NK-92 (cell line): ENCODE measurements around the gene OR10A6.

Experiments
- DNase-seq: peaks from one replicate; lab custom pipeline; 2025; ENCODE audit not compliant: unreplicated experiment; lab: John Stamatoyannopoulos, UW

Gene OR10A6

DNA sequence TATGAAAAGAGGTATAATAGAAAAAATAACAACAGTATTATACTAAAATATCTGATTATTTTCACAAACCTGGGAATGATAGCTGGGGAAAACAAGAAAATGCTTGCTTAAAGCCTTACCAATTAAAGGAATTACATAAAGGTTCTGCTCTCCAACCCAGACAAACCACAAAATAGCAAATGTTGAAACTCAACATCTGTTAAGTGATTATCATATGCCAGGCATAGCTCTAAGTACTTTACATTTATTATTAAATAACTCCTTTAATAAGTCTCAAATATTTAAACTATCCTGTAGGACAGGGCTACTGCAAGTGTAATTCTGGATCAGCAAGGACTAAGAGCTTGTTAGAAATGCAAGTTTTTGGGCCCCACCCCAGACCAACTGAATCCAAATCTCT is 20.1 kb downstream of the OR10A6 start:
- DNase-seq = no peak

DNA sequence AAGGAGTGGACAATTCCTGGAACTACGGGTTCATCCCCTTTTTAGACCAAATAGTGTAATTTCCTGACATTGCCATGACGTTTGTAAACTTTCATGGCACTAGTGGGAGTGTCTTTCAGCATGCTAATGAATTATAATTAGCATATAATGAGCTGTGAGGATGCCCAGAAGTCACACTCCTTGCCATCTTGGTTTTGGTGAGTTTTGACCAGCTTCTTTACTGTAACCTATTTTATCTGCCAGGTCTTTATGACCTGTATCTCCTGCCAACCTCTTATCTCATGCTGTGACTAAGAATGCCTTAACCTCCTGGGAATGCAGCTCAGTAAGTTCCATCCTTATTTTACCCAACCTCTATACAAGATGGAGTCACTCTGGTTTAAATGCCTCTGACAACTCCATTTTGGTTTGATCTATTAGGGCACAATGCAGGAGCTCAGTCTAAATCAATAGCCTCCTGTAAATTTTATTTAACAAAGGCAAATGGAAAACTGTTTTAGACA is 20.7 kb downstream of the OR10A6 start:
- no peak for DNase-seq

DNA sequence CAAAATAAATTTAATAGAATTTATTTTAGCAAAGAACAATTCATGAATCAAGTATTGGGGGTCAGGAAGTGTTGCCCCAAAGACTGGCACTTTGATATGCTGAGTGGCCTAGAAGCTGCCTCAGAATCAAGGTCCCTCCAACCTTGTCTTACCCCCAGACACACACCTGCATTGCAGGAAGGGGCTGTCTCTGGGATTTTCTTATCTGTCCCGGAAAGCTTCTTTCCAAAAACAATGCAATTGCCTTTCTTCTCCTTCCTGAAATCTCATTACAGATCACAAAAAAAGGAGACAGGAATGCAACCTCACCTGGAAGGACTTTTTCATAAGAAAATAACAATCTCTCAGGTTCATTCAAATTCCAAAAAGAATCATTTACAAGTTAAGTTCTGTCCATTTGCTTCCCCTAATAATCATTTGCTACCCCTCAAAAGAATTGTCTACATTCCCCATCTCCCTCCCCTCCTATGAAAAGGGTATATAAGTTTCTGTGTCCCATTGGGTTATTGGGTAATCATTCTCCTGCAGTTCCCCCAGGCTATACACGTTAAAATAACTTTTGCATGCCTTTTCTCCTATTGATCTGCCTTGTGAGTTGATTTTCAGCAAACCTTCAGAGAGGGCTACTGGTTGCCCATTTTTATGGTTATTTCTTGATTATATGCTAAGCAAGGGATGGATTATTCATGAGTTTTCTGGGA is 21.3 kb downstream of the OR10A6 start:
- no peak for DNase-seq

DNA sequence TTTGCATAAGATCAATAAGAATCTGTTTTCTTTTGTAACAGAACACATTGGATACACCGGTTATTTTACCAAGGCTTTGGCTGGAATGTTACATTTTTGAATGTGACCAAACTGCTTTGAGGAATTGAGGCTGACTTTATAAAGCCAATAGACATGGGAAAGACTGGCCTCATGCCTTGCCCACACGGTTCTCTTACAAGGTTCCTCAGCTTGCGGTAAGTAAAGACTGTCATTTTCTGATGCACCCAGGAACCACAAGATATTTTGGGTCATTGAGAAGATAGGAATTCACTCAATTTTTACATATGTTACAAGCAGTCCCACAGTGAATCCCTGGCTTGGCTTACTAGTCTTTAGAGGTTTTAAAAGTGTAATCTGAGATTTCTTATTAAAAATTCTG is 23.9 kb downstream of the OR10A6 start:
- DNase-seq = no peak

DNA sequence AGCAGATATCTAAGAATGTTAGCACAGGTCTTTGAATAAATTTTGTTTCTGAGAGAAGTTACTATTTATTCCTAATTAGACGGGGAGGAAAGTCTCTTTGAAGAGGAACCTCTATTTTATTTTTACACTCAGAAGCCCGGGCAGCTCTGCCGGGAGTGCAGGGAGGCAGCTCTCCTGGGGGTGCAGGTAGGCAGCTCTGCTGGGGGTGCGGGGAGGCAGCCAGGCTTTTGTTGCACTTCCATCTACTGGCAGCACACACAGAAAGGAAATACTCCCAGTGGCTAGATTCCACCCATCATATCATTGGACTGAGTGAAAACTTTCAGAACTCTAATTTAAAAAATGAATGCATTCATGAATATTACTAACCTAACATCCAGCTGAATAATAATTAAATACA is 24.6 kb downstream of the OR10A6 start:
- DNase-seq = no peak

DNA sequence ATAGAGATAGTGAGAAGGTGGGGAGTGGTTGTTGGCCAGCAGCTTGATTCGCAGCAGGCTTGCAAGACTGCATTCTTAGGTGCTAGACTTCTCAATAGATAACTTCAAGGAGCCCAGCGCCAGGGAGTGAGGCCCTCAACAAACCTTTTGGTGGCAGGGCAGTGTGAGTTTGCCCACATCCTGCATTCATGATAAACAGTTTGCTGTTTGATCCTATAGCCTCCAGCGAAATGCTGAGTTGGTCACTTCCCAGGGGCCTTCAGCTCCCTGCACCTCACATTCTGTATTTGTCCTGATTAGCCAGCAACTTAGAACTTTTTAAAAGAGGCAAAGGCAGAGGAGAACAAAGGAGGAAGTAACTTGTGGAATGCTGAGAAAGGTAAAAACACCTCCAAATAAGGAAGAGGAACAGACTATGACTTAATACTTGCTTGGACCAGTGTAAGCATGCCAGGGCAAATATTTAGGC is 25.1 kb downstream of the OR10A6 start:
- no peak for DNase-seq

DNA sequence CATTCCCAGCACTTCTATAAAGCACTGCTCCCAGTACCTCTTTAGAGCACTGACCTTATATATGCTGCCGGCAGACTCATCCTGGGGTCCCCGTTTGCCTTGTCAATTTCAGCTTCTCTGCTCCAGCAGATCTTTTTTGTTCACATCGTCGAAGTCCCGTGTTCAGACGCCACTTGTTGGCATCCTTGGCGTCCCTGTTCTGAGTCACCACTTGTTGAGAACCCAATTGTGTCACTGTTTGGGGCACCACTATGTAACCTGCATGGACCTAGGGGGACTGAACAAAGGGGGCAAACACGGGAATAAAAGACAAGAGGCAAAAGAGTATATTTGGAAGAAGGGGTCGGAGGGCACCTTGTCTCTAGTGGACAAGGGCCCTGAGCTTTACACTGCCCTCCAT is 25.5 kb downstream of the OR10A6 start:
- no peak for DNase-seq

DNA sequence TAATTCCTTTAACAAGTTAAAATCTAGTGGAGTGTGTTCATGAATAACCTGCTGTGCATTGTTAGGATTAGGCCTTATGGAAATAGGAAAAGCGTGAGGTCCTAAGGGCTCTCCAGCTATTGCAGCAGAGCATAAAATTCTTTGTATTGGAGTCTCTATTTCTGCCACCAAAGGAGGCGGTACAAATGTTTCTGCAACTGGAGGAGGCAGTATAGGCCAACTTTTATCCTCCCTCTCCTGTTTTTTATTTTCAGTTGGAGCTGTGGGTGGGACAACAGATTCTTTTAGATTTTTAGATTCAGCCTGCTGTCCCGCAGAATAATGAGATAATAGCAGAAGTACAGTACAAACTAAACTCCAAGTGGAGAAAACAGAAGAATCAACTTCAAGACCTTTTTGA is 26.2 kb downstream of the OR10A6 start:
- no peak for DNase-seq

DNA sequence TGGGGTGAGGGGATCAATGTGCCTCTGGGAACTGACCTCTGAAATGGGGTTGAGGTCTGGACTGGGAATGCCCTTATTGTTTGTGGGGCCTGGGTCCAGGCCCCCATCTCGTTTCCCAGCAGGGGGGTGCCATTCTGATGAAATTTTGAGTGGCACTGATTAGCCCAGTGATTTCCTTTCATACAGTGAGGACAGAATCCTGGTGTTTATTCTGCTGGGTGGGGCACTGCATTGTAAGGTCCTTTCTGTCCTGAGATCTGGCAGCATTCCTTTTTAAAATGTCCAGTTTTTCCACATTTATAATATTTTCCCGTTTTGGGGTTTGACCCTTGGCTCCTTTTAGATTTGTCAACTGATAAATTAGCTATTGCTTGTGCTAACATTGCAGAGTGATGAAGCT is 27.1 kb downstream of the OR10A6 start:
- DNase-seq = no peak

DNA sequence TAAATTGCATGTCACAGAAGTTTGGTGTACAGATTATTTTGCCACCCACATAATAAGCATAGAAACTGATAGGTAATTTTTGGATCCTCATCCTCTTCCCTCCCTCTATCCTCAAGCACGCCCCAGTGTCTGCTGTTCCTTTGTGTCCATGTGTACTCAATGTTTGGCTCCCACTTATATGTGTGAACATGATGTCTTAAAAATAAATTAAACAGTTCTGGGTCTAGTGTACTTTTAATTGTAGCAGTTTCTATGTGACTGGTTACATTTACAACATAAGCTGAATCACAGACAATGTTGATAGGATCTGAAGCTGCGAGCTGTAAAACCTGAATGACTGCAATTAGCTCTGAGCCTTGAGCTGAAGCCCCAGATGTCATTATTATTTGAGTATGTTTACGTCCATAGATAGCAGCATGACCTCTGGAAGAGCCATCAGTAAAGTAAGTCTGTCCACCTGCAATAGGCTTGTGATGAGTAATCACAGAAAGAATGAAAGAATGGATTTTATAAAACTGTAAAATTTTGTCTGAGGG is 29.7 kb downstream of the OR10A6 start:
- no peak for DNase-seq

DNA sequence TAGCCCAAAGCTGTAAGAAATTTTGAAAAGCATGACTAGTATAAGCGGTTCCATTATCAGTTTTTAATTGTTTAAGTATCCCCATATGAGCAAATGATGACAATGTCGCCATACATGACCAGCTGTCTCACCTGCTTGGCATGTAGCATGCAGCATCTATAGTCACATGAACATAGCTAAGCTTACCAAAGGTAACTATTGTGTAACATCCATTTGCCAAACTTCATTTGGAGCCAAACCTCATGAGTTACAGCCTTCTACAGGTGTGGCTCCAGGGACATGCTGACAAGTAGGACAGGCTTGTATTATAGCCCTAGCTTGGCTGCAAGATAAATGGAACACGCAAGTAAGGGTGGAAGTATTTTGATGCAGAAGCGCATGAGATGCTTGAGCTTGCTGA is 30.4 kb downstream of the OR10A6 start:
- DNase-seq = no peak

DNA sequence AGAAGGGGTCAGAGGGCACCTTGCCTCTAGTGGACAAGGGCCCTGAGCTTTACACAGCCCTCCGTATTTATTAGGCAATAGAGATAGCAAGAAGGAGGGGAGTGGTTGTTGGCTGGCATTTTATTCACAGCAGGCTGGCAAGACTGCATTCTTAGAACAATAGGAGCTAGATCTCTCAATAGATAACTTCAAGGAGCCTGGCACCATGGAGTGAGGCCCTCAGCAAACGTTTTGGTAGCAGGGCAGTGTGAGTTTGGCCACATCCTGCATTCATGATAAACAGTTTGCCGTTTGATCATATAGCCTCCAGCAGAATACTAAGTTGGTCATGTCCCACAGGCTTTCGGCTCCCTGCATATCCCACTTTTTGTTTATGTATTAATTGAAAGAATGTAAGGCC is 31.6 kb downstream of the OR10A6 start:
- no peak for DNase-seq

DNA sequence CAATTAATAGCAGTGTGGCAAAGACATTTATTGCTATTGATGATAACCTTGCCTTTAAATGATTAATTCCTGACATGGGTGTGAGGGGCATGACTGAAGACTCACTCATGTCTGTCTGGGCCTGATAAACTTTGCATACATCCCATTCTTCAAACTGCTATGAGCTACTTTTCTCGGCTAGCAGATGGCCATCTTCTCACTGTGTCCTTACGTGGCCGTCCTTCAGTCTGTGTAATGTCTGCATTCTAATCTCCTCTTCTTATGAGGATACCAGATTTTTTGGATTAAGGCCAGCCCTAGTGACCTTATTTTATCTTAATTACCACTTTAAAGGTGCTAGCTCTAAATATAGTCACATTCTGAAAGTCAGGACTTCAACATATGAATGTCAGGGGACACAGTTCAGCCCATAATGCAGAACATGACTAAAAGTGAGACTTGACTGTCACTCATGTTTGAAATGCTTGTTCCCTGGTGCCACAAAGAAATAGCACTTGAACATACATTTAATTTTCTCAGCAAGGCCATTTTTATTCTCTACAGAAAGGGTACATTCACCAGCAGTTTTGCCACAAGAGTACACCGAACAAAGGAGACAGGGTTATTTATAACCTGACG is 32.3 kb downstream of the OR10A6 start:
- DNase-seq = no peak

DNA sequence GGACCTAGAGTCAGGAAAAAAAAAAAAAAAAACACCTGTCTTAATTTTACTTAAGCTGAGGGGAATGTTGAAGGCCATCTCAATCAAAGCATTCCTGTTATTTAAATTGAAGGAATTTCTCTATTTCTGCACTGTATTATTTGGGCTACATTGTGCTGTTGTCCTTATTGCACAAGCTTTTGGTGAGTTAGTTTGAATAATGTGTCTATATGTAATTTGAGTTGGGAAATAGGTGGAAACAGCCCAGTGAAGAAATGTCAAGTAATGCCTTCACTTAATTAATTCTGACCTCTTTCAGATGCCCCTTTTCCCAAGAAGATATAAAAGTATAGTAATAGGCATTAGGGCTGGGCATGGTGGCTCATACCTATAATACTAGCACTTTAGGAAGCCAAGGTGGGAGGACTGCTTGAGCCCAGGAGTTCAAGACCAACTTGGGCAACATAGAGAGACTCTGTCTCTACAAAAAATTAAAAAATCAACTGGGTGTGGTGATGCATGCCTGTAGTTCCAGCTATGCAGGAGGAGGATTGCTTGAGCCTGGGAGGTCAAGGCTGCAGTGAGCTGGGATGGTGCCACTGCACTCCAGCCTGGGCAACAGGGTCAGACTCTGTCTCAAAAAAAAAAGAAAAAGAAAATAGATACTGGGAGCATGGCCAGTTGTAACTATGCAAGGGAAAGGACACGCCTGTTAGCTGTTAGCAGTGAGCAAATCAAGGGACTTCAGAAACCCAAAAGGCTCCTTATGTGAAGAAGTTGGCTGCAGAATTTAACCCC is 34.9 kb downstream of the OR10A6 start:
- no peak for DNase-seq

DNA sequence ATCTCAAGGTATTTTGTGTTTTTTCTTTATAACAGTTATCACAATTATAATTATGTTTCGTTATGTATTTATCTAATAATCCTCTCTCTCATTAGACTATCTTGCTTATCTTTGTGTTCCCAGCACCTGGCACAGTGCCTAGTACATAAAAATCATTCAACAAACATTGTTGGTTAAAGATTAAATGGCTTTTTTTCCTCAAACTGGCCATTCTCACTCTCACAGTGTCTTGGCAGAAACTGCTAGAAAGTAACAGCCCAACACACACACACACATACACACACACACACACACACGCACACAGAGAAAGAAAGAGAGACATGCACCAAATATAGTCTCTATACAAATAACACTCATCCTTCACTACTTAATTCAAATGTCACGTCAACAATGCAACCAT is 36.8 kb downstream of the OR10A6 start:
- no peak for DNase-seq

DNA sequence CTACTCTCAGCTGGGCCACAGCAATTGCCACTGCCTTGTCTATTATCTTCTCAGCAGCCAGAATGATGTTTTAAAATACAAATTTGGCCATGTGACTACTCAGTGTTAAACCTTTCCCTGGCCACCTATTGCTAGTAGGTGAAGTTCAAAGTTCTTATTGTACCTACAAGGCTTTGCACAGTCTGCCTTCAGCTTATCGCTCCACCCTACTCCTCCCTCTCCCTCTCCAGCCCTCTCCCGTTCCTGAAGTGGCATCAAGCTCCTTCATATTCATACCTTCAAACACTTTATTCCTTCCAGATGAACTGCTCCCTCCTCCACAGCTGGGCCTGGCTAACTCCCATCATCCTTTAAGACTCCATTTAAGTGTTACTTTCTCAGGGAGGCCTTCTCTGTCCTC is 37.3 kb downstream of the OR10A6 start:
- DNase-seq = no peak

DNA sequence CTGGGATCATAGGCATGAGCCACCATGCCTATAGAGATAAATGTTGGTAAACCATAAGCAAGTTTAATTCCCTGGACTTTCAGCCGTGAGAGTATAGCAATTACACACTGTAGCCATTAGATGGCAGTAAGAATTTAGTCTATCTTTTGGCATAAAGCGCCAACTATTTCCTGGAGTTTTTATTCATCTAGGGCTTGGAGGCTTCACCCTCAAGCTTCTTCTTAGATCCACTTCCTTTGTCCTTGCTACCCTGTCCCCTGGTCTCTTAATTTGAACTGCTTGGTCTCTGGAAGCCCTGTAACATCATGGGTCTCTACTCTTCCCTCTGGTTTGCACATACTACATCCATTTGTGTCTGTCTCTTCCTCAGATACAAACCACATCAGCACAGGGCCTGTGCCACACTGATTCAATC is 38.2 kb downstream of the OR10A6 start:
- no peak for DNase-seq

DNA sequence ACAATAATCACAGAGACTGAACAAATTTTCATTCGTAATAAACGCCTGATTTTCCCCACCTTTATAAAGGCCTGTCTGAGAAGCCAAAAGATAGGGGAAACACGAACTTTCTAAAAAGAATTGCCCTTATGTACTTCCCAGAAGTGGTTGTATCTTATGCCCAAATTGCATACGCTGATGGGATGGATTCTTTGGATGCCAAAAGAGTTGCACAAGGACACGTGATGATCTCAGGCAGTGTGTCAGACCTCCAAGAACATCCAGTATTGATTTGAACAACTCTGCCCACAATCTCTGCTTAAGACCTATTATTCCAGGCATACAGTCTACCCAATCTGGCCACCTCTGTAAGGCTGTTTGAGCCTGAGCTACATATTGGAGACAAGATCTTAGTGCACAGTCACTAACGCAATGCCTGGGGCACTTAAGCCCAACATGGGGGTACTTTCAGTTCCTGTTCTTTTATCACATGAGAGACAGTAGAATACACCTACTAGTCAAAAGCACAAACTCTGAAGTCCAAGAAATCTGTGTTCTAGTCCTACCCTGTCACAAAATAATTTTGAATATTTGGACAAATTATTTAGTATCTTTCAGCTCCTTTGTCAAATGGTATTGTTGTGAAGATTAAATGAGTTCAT is 38.9 kb downstream of the OR10A6 start:
- DNase-seq = no peak

DNA sequence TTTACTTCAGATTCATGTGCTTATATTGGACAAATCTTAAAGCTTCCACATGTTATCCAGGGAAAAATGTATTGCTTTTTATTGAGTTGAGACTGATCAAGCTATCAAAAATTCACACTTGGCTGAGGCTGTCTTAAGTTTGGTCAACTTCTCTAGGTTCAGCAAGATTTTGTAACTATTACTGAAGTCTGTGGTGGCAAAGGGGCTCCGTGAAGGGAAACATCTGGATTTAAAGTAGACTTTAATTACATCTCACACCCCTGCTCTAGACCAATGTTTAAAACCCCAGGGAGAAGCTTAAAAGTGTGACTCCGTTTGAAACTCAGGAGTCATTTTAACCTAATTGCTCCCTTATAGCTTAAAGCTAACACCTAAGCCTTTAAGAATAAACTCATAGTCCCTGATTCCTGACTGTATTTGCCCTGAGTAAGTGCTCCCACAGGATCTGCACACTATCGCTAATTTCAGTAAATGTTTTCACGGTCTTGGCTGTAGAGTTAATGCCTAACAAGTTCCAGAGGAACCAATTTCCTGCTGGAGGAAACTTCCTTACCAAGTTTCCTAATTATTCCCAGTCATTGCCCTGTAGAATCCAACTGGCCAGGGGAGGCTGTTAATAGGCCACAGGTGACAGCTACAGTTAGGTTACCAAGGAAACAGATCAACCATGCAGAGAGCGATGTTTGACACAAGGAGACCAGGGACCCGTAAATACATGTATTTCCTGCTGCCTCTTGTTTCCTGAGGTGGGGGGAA is 40.5 kb downstream of the OR10A6 start:
- no peak for DNase-seq

DNA sequence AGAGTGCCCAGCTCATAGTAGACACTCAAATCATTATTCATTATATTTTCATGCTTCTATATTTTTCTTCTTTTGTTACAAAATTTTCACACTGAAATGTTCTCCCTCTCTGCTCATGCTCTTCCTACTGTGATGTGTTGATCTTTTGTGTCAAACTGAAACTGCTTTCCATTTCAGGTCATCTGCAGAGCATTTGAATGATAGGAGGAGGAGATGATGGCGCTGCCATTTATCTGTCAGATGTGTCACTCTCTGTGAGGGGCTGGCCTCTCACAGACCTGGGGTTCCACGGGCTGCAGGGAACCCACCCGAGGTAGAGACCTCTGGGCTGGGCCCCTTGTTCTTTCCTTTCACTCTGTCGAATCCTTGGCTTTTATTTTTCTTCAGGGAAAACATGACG is 41.1 kb downstream of the OR10A6 start:
- no peak for DNase-seq

DNA sequence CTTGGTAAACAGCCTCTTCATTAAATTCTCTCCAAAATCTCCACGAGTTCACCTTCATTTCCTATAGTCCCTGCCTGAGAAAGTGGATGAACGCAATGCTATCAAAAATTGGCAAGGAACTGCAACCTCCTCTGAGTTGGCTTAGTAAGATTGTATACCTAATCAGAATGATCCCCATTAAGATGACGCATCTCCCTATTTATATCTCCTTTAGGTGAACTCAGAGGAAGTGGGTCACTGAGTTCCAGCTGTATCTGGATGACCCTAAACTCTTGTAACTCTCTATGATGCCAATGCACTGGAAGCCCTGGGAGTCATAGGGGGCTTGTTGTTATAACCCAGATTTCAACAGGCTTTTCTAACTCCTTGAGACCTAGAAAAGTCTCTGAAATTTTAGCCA is 48.2 kb downstream of the OR10A6 start:
- DNase-seq = no peak
